WTC11 (cell line): Measurements from ENCODE around the gene ACOXL. TPM values are rescaled to one million over a fixed set of nuclear protein-coding genes. Genes with fewer than 3 reads are reported as not detected.

Experiments
- ATAC-seq: fragments of 200-7000 bp; cut with Tn5 transposase; 2 replicates; pipeline ENCODE4 v1.10.0; 2021; ENCODE audit warnings: mild to moderate bottlenecking, moderate library complexity
- CTCF ChIA-PET: fragments of 300-600 bp; sonication (Branson Sonifier 250); formaldehyde crosslinking; loops from one replicate; lab custom pipeline; 2021; ENCODE audit warnings: antibody characterized with exemption; lab: Charles Lee
- POLR2A ChIA-PET: fragments of 350-600 bp; sonication (Branson Sonifier 250); formaldehyde crosslinking; loops from one replicate; lab custom pipeline; 2021; ENCODE audit warnings: antibody characterized with exemption; lab: Charles Lee
- DNase-seq: peaks from one replicate; pipeline ENCODE4 v3.0.0; 2021; ENCODE audit warnings: low spot score
- H3K27ac Mint-ChIP-seq: 2 replicates; pipeline ENCODE4 v1.8.0; 2021; ENCODE audit warnings: mixed read lengths
- H3K27me3 Mint-ChIP-seq: 2 replicates; pipeline ENCODE4 v1.8.0; 2021; ENCODE audit warnings: low read depth, mild to moderate bottlenecking, moderate library complexity, mixed read lengths
- H3K36me3 Mint-ChIP-seq: 2 replicates; pipeline ENCODE4 v1.8.0; 2021; ENCODE audit warnings: mixed read lengths
- H3K4me1 Mint-ChIP-seq: 2 replicates; pipeline ENCODE4 v1.8.0; 2022; ENCODE audit warnings: mixed read lengths
- H3K4me3 Mint-ChIP-seq: 2 replicates; pipeline ENCODE4 v1.8.0; 2021; ENCODE audit warnings: mild to moderate bottlenecking, moderate library complexity, mixed read lengths
- H3K9me3 Mint-ChIP-seq: 2 replicates; pipeline ENCODE4 v1.8.0; 2021; ENCODE audit warnings: mixed read lengths
- ATF2 ChIP-seq: sonication (generic); formaldehyde crosslinking; IDR thresholded peaks from 2 replicates; pipeline ENCODE4 v1.8.1; 2022; ENCODE audit warnings: low read depth, missing genetic modification reagents, borderline replicate concordance
- CDX4 ChIP-seq: fragments of 250-450 bp; sonication (Bioruptor Pico); IDR thresholded peaks from 2 replicates; pipeline ENCODE4 v1.9.0; 2021; ENCODE audit warnings: moderate library complexity, mild to moderate bottlenecking, inconsistent platforms, borderline replicate concordance
- CREB1 ChIP-seq: sonication (generic); formaldehyde crosslinking; IDR thresholded peaks from 2 replicates; pipeline ENCODE4 v1.8.0; 2023; ENCODE audit warnings: mild to moderate bottlenecking, missing genetic modification reagents
- CTCF ChIP-seq: fragments of 200-600 bp; IDR thresholded peaks from 2 replicates; pipeline ENCODE4 v1.8.0; 2022; ENCODE audit warnings: antibody characterized with exemption
- FOXP4 ChIP-seq: sonication (generic); formaldehyde crosslinking; IDR thresholded peaks from 2 replicates; pipeline ENCODE4 v1.8.0; 2022; ENCODE audit warnings: mild to moderate bottlenecking, missing genetic modification reagents
- HMGXB4 ChIP-seq: sonication (generic); formaldehyde crosslinking; IDR thresholded peaks from 2 replicates; pipeline ENCODE4 v1.8.1; 2023; ENCODE audit warnings: mild to moderate bottlenecking, moderate library complexity, missing genetic modification reagents
- IRF2 ChIP-seq: sonication (generic); formaldehyde crosslinking; IDR thresholded peaks from 2 replicates; pipeline ENCODE4 v1.8.0; 2022; ENCODE audit warnings: low read depth, missing genetic modification reagents, borderline replicate concordance
- MXD4 ChIP-seq: fragments of 250-450 bp; sonication (Bioruptor Pico); IDR thresholded peaks from 2 replicates; pipeline ENCODE4 v1.8.0; 2021; ENCODE audit warnings: mild to moderate bottlenecking, moderate library complexity, borderline replicate concordance
- SOX15 ChIP-seq: fragments of 250-450 bp; sonication (Bioruptor Pico); IDR thresholded peaks from 2 replicates; pipeline ENCODE4 v1.9.0; 2021; ENCODE audit warnings: mild to moderate bottlenecking
- TCF7 ChIP-seq: sonication (generic); formaldehyde crosslinking; IDR thresholded peaks from 2 replicates; pipeline ENCODE4 v1.8.0; 2022; ENCODE audit warnings: mild to moderate bottlenecking, low read depth, missing genetic modification reagents, moderate library complexity
- ZMAT4 ChIP-seq: fragments of 250-450 bp; sonication (Bioruptor Pico); IDR thresholded peaks from 2 replicates; pipeline ENCODE4 v1.9.0; 2021; ENCODE audit warnings: mild to moderate bottlenecking
- ZNF138 ChIP-seq: sonication (generic); formaldehyde crosslinking; conservative IDR thresholded peaks from 2 replicates; pipeline ENCODE4 v1.8.1; 2022; ENCODE audit warnings: mild to moderate bottlenecking, moderate library complexity, missing genetic modification reagents
- ZNF317 ChIP-seq: sonication (generic); formaldehyde crosslinking; IDR thresholded peaks from 2 replicates; pipeline ENCODE4 v1.8.1; 2023; ENCODE audit warnings: low read depth, mild to moderate bottlenecking, moderate library complexity, missing genetic modification reagents, borderline replicate concordance
- ZSCAN18 ChIP-seq: fragments of 250-450 bp; sonication (Bioruptor Pico); IDR thresholded peaks from 2 replicates; pipeline ENCODE4 v2.1.2; 2022; ENCODE audit warnings: mild to moderate bottlenecking, moderate library complexity
- total RNA-seq: library from RNA; stranded (reverse); gene quantifications from 3 replicates; pipeline ENCODE4 v1.2.3, GENCODE V29; 2021

Gene ACOXL
- total RNA-seq, 1 experiment from 2014 or later: 14.9 TPM

GRCh38 chr2:110931648-110932047 is 199.3 kb downstream of the ACOXL start:
- H3K36me3 Mint-ChIP-seq: peaks cover 41% of the 10 kb centered on the region

More at GRCh38 chr2:110931648-110932047, 199.3 kb downstream of the ACOXL start:
- H3K9me3 Mint-ChIP-seq: peaks cover 46% of the 10 kb centered on the region
- DNase-seq: no peak
- peaks cover 9% of the 10 kb centered on the region; the same call in 1 of the 2 replicates for H3K4me1 Mint-ChIP-seq
- ChIA-PET POLR2A (no interaction called here), CTCF (no interaction called here)
- no peak for ATAC-seq
- H3K4me3 Mint-ChIP-seq: no peak overlapping the region
- no peaks in the 10 kb centered on the region for H3K27me3 Mint-ChIP-seq
- no peak overlapping the region for H3K27ac Mint-ChIP-seq
- TF ChIP-seq CREB1 (no peak), TCF7 (CRISPR knock-in tag) (no peak), FOXP4 (CRISPR knock-in tag) (no peak), HMGXB4 (CRISPR knock-in tag) (no peak), ATF2 (CRISPR knock-in tag) (no peak), IRF2 (CRISPR knock-in tag) (no peak), SOX15 (CRISPR knock-in tag) (no peak), ZSCAN18 (CRISPR knock-in tag) (no peak), CDX4 (CRISPR knock-in tag) (no peak), CTCF (no peak), ZMAT4 (no peak), MXD4 (CRISPR knock-in tag) (no peak), ZNF138 (CRISPR knock-in tag) (no peak), ZNF317 (no peak)
